Ureter (tissue), 1 donor: ENCODE results near the gene PSMD12. TPM values are rescaled to one million over a fixed set of nuclear protein-coding genes. Genes with fewer than 3 reads are reported as not detected.
"Not testable (repeated sequence)": the region's sequence is repeated elsewhere in the genome, so short reads cannot be mapped to it uniquely, and the experiment has no call there.

Experiments used
- DNase-seq: peaks from one replicate; pipeline ENCODE4 v3.0.0-alpha.2; 2020; ENCODE audit warnings: low spot score
- total RNA-seq: library from RNA; stranded (reverse); gene quantifications from one replicate; pipeline ENCODE4 v1.2.4, GENCODE V29; 2023
- donor health status: DM: yes; HTN: yes; CAD: no.

Gene PSMD12
- total RNA-seq, 1 donor from 2014 or later, result 57.8 TPM

DNA sequence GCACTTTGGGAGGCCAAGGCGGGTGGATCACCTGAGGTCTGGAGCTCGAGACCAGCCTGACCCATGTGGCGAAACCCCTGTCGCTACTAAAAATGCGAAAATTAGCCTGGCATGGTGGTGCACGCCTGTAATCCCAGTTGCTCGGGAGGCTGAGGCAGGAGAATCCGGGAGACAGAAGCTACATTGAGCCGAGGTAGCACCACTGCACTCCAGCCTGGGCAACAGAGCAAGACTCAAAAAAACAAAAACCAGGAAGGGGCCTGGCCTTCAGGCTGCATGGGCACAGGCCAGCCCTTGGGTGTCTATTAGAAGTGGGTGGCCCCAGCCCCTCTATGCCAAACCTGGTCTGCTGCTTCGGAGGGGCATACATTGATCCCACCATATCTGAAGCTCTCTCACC is 56.0 kb downstream of the PSMD12 start:
- DNase-seq, result no peak

DNA sequence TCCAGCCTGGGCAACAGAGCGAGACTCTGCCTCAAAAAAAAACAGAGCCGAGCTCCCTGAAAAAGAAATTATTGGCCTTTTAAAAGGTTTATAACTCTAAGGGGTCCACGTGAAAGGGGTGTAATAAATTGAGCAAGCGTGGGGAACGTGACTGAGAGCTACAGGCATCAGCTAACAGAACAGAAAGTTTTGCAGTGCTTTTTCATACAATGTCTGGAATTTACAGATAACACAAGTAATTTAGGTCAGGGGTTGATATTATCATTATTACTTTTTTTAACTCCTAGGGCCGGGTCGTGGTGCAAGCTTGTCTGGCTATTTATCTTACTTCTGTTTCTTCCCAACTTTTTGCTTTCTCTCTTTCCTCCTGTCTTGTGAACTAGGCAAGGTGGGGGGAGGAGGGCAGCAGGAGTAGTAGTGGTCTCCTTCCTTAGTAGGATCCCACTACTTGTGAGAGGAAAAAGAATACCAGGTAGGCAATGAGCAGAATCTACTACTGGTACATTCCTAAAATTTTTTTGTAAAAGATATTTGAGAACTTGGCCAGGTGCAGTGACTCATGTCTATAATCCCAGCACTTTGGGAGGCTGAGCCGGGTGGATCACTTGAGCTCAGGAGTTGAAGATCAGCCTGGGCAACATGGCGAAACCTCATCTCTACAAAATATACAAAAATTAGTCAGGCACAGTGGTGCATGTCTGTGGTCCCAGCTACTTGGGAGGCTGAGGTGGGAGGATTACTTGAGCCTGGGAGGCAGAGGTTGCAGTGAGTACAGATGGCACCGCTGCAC is 60.7 kb downstream of the PSMD12 start:
- not testable (repeated sequence) for DNase-seq

DNA sequence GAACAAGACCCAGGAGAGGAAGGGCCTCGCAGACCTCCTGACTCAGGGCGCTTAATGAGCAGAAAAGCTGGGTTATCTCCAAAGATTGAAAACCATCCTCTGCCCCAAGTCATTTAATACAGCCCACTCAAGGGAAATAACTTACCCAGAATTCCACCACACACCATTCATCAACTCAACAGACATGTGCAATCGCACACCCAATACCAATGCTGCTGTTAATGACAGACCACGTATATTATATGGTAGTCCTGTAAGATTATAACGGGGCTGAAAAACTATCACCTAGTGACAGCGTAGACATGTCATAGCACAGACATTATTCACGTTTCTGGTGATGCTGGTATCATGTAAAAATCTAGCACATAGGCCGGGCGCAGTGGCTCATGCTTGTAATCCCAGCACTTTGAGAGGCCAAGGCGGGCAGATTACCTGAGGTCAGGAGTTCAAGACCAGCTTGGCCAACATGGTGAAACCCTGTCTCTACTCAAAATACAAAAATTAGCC is 68.9 kb downstream of the PSMD12 start:
- no peak for DNase-seq

DNA sequence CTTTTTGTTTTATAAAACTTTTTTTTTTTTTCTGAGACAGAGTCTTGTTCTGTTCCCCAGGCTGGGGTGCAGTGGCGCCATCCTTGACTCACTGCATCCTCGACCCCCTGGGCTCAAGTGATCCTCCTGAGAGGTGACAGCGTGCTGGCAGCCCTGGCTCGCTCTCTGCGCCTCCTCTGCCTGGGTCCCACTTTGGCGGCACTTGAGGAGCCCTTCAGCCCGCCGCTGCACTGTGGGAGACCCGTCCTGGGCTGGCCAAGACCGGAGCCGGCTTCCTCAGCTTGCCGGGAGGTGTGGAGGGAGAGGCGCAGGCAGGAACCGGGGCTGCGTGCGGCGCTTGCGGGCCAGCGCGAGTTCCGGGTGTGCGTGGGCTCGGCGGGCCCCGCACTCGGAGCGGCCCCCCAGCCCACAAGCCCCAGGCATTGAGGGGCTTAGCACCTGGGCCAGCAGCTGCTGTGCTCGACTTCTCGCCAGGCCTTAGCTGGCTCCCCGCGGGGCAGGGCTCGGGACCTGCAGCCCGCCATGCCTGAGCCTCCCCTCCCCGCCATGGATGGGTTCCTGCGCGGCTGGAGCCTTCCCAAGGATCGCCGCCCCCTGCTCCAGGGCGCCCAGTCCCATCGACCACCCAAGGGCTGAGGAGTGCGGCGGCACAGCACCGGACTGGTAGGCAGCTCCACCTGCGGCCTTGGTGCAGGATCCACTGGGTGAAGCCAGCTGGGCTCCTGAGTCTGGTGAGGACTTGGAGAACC is 71.8 kb downstream of the PSMD12 start:
- no peak for DNase-seq

DNA sequence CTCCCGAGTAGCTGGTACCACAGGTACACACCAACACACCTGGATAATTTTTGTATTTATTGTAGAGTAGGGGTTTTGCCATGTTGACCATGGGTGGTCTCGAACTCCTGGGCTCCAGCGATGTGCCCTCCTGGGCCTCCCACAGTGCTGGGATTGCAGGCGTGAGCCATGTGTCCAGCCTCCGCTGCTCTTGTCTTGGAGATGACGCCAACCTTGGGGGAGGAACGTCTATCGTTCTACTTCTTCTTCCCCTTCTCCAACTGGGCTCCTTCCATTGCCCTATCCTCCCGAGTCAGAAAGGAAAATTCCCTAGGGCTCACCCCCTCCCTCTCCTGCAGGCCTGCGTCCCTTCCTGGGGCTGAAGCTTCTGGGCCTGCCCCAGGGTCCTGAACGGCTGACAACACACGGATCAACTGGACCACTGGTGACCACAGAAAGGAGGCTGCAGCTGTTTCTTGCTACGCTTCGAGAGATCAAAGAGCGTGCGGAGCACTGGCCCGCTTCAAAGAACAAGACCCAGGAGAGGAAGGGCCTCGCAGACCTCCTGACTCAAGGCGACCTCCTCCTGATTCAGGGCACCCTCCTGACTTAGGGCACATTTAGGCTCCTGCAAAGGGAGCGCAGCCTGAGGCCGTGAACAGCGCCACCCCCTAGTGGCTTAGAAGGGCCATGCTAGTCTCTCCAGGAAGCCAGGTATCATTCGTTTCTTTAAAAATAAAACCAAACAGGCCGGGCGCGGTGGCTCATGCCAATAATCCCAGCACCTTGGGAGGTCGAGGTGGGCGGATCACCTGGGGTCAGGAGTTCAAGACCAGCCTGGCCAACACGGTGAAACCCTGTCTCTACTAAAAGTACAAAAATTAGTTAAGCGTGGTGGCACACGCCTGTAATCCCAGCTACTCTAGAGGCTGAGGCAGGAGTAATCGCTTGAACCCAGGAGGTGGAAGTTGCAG is 72.8 kb downstream of the PSMD12 start:
- peak; percentile 60 for DNase-seq

DNA sequence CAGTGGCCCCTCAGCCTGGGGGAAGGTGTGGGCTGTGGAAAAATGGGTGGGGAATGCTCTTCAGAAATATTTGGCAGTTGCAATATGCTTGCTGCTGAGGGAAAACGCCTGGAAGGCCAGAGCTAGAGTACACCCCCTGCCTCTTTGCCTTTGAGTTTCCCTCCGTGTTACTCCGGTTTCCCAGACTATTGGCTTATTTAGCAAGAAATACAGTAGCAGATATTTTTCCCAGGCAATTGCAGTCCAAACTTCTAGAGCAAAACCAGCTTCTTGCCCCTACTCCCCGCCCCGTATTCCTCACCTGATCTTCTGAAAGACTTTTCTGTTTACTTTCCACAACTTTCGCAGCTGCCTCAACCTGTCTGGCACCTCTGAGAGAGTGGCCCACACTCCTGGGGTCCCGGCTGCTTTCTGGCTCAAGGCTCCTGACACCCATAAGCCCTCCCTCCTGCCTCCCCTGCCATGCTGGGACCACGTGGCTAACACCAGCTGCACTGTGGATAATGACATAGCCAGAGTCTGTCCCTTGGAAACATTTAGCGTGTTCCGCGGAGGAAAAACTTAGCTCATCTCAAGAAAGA is 75.6 kb downstream of the PSMD12 start:
- DNase-seq, result no peak

DNA sequence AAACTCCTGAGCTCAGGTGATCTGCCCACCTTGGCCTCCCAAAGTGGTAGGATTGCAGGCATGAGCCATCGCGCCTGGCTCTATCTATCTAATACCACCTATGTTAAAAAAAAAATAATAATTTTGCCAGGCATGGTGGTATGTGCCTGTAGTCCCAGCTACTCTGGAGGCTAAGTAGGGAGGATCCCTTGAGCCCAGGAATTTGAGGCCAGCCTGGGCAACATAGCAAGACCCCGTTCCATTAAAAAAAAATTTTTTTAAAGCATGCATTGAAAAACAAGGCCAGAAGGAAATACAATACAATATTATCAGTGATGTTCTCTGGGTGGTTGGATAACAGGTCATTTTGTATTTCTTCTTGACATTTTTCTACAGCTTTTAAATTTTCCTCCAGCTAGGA is 76.1 kb downstream of the PSMD12 start:
- no peak for DNase-seq

DNA sequence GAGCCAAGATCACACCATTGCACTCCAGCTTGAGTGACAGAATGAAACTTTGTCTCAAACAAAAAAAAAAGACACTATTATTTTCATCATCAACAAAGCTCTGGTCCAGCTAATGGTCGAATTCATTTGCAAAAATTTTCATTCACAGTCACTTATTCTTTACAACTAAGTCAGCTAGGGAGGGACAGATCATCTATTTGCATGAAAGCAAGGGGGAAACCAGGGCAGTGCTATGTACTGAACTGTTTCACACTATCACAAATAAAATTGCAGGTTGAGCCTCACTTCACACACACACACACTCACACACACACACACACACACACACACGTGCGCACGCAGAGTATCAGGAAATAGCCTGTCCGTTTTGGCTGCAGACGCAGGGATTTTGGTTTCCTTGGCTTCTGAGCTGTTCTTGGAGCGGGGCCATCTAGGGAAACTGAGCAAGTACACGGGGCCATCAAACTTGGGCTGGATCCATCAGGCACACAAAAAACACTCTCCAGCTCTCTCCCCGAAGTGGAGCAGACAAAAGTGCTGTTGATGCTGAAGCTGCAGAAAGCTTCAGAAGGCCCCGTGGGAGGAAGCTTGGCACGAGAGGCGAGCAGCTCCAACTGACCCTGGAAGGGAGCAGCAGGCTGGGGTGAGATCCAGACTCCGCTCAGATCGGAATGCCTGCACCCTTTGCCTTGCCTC is 77.0 kb downstream of the PSMD12 start:
- peak; percentile 65 for DNase-seq

Other genes with a start within 250 kb of the PSMD12 start
- gene HELZ, start 121.4 kb downstream of the PSMD12 start, total RNA-seq, result 68.4 TPM
- 32.1 TPM for gene PITPNC1, start 10.7 kb upstream of the PSMD12 start, total RNA-seq